ENCODE results near the gene YWHAE.

DNA sequence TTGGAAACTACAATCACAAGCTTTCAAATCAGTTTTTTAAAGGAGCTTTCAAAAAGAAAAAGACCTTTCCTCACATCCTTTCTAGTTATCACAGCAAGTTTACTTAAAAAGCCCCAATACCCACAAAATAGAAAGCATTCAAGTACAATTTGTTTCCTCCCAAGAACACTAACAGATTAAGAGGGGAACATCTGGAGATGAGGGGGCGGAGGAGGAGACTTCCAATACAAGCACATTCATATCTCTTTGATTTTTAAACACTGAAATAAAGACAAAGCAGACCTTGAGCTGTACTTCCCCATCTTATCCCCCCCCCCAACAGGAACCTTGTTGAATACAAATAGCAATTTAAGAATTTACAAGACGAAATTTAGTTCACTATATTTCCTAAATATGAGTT lies 2.0 kb downstream of the YWHAE start:
- TF ChIP-seq, protein P1, sequence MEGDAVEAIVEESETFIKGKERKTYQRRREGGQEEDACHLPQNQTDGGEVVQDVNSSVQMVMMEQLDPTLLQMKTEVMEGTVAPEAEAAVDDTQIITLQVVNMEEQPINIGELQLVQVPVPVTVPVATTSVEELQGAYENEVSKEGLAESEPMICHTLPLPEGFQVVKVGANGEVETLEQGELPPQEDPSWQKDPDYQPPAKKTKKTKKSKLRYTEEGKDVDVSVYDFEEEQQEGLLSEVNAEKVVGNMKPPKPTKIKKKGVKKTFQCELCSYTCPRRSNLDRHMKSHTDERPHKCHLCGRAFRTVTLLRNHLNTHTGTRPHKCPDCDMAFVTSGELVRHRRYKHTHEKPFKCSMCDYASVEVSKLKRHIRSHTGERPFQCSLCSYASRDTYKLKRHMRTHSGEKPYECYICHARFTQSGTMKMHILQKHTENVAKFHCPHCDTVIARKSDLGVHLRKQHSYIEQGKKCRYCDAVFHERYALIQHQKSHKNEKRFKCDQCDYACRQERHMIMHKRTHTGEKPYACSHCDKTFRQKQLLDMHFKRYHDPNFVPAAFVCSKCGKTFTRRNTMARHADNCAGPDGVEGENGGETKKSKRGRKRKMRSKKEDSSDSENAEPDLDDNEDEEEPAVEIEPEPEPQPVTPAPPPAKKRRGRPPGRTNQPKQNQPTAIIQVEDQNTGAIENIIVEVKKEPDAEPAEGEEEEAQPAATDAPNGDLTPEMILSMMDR (IDR thresholded peaks at IDR 0.05), result no peak
- TF ChIP-seq POLR2AphosphoS5 (IDR thresholded peaks at IDR 0.05), result no peak
- no peak for TF ChIP-seq POLR2A (IDR thresholded peaks at IDR 0.05)
